CD14-positive monocyte (primary cell): ENCODE data around the gene CARMIL1. TPM values are rescaled to one million over a fixed set of nuclear protein-coding genes. Genes with fewer than 3 reads are reported as not detected.

Source experiments
- DNase-seq, 3 donors: peaks; one replicate each; pipeline ENCODE4 v3.0.0-alpha.2; 2011 to 2022
- H2AFZ ChIP-seq: 2 replicates; pipeline ENCODE4 v1.6.0; 2012; ENCODE audit warnings: mild to moderate bottlenecking, low read depth, low read length, inconsistent platforms; ENCODE audit not compliant: insufficient read depth, poor library complexity, severe bottlenecking
- H3K27ac ChIP-seq, 2 donors: 1 replicate in 1 of 2; 2 replicates in 1 of 2; pipeline ENCODE4 v1.5.1; 2012 to 2013; ENCODE audit warnings: low read length in 2 of 2, control low read depth in 1 of 2, inconsistent platforms in 1 of 2, low read depth in 1 of 2, mild to moderate bottlenecking in 1 of 2
- H3K27me3 ChIP-seq, 2 donors: one replicate each; pipeline versions ENCODE4 v1.6.0 to v1.6.1; 2011 to 2013; ENCODE audit warnings: low read length in 2 of 2; ENCODE audit not compliant: control insufficient read depth in 2 of 2, insufficient read depth in 2 of 2
- H3K36me3 ChIP-seq, 2 donors: replicated peaks in 1 of 2; 1 replicate in 1 of 2; 2 replicates in 1 of 2; pipeline versions ENCODE4 v1.5.1 to v1.6.1; 2012 to 2013; ENCODE audit warnings: low read length in 2 of 2, control low read depth in 1 of 2, inconsistent platforms in 1 of 2, mild to moderate bottlenecking in 1 of 2; ENCODE audit not compliant: insufficient read depth in 2 of 2, control insufficient read depth in 1 of 2
- H3K4me1 ChIP-seq, 2 donors: 1 replicate in 1 of 2; 2 replicates in 1 of 2; pipeline versions ENCODE4 v1.5.1 to v1.6.1; 2012 to 2013; ENCODE audit warnings: low read length in 2 of 2, control low read depth in 1 of 2, inconsistent platforms in 1 of 2, mild to moderate bottlenecking in 1 of 2, moderate library complexity in 1 of 2; ENCODE audit not compliant: insufficient read depth in 2 of 2, control insufficient read depth in 1 of 2
- H3K4me2 ChIP-seq: replicated peaks from 2 replicates; pipeline ENCODE3; 2012; ENCODE audit warnings: low read length, moderate library complexity, mild to moderate bottlenecking; ENCODE audit not compliant: poor library complexity, severe bottlenecking; ENCODE audit errors: extremely low read depth
- H3K4me3 ChIP-seq, 3 experiments: fragments of 200-600 bp in 1 of 3; sonication (generic) in 1 of 3; replicated peaks in 1 of 3; 1 replicate in 2 of 3; 2 replicates in 1 of 3; pipeline ENCODE4 v1.5.1; 2011 to 2013; ENCODE audit warnings: low read length in 3 of 3, mild to moderate bottlenecking in 3 of 3, control low read depth in 2 of 3, low read depth in 2 of 3, inconsistent platforms in 1 of 3, moderate library complexity in 1 of 3
- H3K79me2 ChIP-seq: 2 replicates; pipeline ENCODE4 v1.6.0; 2012; ENCODE audit warnings: mild to moderate bottlenecking, control low read depth, inconsistent platforms, low read length, moderate library complexity; ENCODE audit not compliant: insufficient read depth
- H3K9ac ChIP-seq: 2 replicates; pipeline ENCODE4 v1.6.0; 2017; ENCODE audit warnings: low read length, mild to moderate bottlenecking; ENCODE audit not compliant: insufficient read depth, poor library complexity, severe bottlenecking
- H3K9me3 ChIP-seq, 2 donors: replicated peaks in 1 of 2; 1 replicate in 1 of 2; 2 replicates in 1 of 2; pipeline versions ENCODE4 v1.5.1 to v1.6.1; 2012 to 2013; ENCODE audit warnings: low read length in 2 of 2, control low read depth in 1 of 2; ENCODE audit not compliant: control insufficient read depth in 1 of 2, insufficient read depth in 1 of 2
- H4K20me1 ChIP-seq: 2 replicates; pipeline ENCODE4 v1.6.0; 2012; ENCODE audit warnings: mild to moderate bottlenecking, low read length, control low read depth, moderate library complexity; ENCODE audit not compliant: insufficient read depth
- H3K27ac Mint-ChIP-seq, 7 donors: one replicate each; pipeline ENCODE4 v1.8.0; 2020; ENCODE audit warnings: mild to moderate bottlenecking in 7 of 7, mixed read lengths in 7 of 7, moderate library complexity in 6 of 7, inconsistent platforms in 2 of 7
- H3K27me3 Mint-ChIP-seq, 3 donors: one replicate each; pipeline ENCODE4 v1.8.0; 2021 to 2022; ENCODE audit warnings: low read depth in 3 of 3, mild to moderate bottlenecking in 3 of 3, mixed read lengths in 3 of 3, moderate library complexity in 3 of 3, inconsistent platforms in 1 of 3
- H3K36me3 Mint-ChIP-seq, 2 donors: one replicate each; pipeline ENCODE4 v1.8.0; 2020; ENCODE audit warnings: mixed read lengths in 2 of 2, inconsistent platforms in 1 of 2, mild to moderate bottlenecking in 1 of 2
- H3K4me1 Mint-ChIP-seq: one replicate; pipeline ENCODE4 v1.8.0; 2020; ENCODE audit warnings: mild to moderate bottlenecking, mixed read lengths
- H3K4me3 Mint-ChIP-seq, 2 donors: one replicate each; pipeline ENCODE4 v1.8.0; 2020; ENCODE audit warnings: mild to moderate bottlenecking in 2 of 2, mixed read lengths in 2 of 2, moderate library complexity in 1 of 2
- H3K9me3 Mint-ChIP-seq, 7 donors: one replicate each; pipeline ENCODE4 v1.8.0; 2020 to 2022; ENCODE audit warnings: mixed read lengths in 7 of 7, mild to moderate bottlenecking in 6 of 7, moderate library complexity in 6 of 7, inconsistent platforms in 2 of 7
- WGBS: methylation state at CpG from one replicate; pipeline ENCODE4 v1.1.5; 2013; ENCODE audit warnings: missing lambda C conversion rate; ENCODE audit not compliant: insufficient coverage; 5-methylcytosine and 5-hydroxymethylcytosine counted together
- intact Hi-C, 2 donors: fragments of 100-400 bp; cut with micrococcal nuclease; formaldehyde crosslinking; loops; one replicate each; pipeline versions ENCODE4 v1.15.0 to v1.15.1; 2023
- polyA plus RNA-seq, 3 donors: library from polyadenylated mRNA; depleted of rRNA in 1 of 3; unstranded in 2 of 3; stranded (reverse) in 1 of 3; fragments of 300-500 nt in 2 of 3; fragments of >200 nt in 1 of 3; fragmentation: Illumina TruSeq in 2 of 3; gene quantifications; 1 replicate in 2 of 3; 2 replicates in 1 of 3; pipeline ENCODE4 v1.2.3, GENCODE V29; 2012 to 2021
- TF ChIP-seq, protein P1 (sequence below): fragments of 200-600 bp; IDR thresholded peaks from one replicate; pipeline ENCODE4 v1.8.0; 2022; ENCODE audit warnings: antibody characterized with exemption, mild to moderate bottlenecking

The CARMIL1 gene
- polyA plus RNA-seq, 3 donors = 0.30 to 0.49 (median 0.41) TPM

DNA sequence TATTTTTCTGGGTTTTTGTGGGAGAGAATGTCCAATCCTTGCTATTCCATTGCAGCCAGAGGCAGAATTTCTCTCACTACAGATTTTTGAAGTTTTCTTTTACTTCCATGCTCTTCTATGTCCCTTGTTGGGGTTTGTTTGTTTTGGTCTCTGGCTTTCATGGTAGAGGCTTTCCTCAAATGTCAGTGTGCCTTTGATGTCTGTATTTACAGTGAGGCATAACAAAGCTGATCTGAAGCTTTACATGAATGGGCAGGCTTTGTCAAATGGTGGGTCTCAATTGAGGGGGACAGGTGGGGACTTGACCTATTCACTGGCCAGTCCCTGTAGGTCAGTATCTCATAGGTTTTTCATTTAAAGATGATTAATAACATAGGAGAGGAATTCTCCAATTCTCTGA is 8.6 kb upstream of the CARMIL1 start:
- Mint-ChIP-seq H3K4me3 (no peak overlapping the region), H3K27me3 (peaks cover 2 to 8% (median 4%) of the 10 kb centered on the region in 3 donors), H3K9me3 (peaks cover 0 to 2% (median 0%) of the 10 kb centered on the region in 7 donors), H3K36me3 (no peaks in the 10 kb centered on the region), H3K27ac (no peak overlapping the region), H3K4me1 (peaks cover under 1% of the 10 kb centered on the region)
- Histone ChIP-seq H3K4me3 (no peak overlapping the region), H3K4me1 (peaks cover 0 to 7% of the 10 kb centered on the region in 2 donors), H3K9me3 (no peaks in the 10 kb centered on the region), H2AFZ (no peak overlapping the region), H3K79me2 (no peaks in the 10 kb centered on the region), H4K20me1 (no peaks in the 10 kb centered on the region), H3K9ac (no peak overlapping the region), H3K36me3 (no peaks in the 10 kb centered on the region), H3K4me2 (no peak overlapping the region), H3K27ac (no peak overlapping the region), H3K27me3 (no peaks in the 10 kb centered on the region)
- DNase-seq = no peak
- TF ChIP-seq, protein P1, sequence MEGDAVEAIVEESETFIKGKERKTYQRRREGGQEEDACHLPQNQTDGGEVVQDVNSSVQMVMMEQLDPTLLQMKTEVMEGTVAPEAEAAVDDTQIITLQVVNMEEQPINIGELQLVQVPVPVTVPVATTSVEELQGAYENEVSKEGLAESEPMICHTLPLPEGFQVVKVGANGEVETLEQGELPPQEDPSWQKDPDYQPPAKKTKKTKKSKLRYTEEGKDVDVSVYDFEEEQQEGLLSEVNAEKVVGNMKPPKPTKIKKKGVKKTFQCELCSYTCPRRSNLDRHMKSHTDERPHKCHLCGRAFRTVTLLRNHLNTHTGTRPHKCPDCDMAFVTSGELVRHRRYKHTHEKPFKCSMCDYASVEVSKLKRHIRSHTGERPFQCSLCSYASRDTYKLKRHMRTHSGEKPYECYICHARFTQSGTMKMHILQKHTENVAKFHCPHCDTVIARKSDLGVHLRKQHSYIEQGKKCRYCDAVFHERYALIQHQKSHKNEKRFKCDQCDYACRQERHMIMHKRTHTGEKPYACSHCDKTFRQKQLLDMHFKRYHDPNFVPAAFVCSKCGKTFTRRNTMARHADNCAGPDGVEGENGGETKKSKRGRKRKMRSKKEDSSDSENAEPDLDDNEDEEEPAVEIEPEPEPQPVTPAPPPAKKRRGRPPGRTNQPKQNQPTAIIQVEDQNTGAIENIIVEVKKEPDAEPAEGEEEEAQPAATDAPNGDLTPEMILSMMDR = no peak
- intact Hi-C loops = loop anchor here (5.0 to 10.0 kb wide), 2 partner anchors 222 to 284 kb away; no protein-coding TSS in a partner anchor

DNA sequence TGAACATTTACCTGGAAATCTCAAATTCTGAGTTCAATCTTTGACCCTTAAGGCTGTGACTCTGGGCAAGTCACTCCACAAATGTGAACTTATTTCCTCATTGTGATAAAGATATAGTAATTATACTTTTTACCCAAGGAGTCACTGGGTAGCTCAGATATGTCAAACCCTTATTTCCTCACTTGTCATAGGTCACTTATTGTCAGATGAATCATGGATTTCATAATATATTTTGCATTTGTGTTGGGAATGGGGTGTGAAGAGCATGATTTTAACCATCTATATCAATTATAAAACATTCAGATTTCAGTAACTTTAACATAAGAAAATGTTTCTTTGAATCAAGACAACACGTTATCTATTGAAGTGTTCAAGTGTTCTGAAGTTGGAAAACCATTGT is 3.7 kb upstream of the CARMIL1 start:
- H3K9me3 Mint-ChIP-seq = peaks cover 0 to 5% (median 0%) of the 10 kb centered on the region in 7 donors
- TF ChIP-seq, protein P1 = no peak
- H3K4me3 Mint-ChIP-seq = no peak overlapping the region

More for the DNA sequence above, 3.7 kb upstream of the CARMIL1 start:
- intact Hi-C loops = loop anchor here in 1 of 2 donors (10.0 kb wide), 1 partner anchor 279 kb away; no protein-coding TSS in a partner anchor
- no peak overlapping the region for H3K4me2 ChIP-seq
- H4K20me1 ChIP-seq = no peaks in the 10 kb centered on the region
- Mint-ChIP-seq H3K27ac (no peak overlapping the region), H3K27me3 (peaks cover 14 to 25% (median 17%) of the 10 kb centered on the region in 3 donors), H3K4me1 (peaks cover 21% of the 10 kb centered on the region), H3K36me3 (no peaks in the 10 kb centered on the region)
- WGBS = no CpG with 5 or more reads among the region's 1 CpG
- no peak overlapping the region for H3K4me3 ChIP-seq
- H2AFZ ChIP-seq = no peak overlapping the region
- no peaks in the 10 kb centered on the region for H3K36me3 ChIP-seq
- no peaks in the 10 kb centered on the region for H3K79me2 ChIP-seq
- DNase-seq = peak in 1 of 3 donors; percentile 10
- no peak overlapping the region for H3K9ac ChIP-seq
- no peaks in the 10 kb centered on the region for H3K9me3 ChIP-seq
- peaks cover 16 to 22% of the 10 kb centered on the region in 2 donors for H3K4me1 ChIP-seq
- peaks cover 0 to 5% of the 10 kb centered on the region in 2 donors for H3K27me3 ChIP-seq
- H3K27ac ChIP-seq = no peak overlapping the region
